HG02885 (cell line): Measurements from ENCODE around the gene ETV4.
"Not testable (repeated sequence)": the region's sequence is repeated elsewhere in the genome, so short reads cannot be mapped to it uniquely, and the experiment has no call there.

Source experiments
- ATAC-seq: cut with Tn5 transposase; IDR thresholded peaks from one replicate; pipeline ENCODE4 v1.9.1; 2021; ENCODE audit warnings: mild to moderate bottlenecking; ENCODE audit not compliant: unreplicated experiment, poor library complexity

ETV4 gene

DNA sequence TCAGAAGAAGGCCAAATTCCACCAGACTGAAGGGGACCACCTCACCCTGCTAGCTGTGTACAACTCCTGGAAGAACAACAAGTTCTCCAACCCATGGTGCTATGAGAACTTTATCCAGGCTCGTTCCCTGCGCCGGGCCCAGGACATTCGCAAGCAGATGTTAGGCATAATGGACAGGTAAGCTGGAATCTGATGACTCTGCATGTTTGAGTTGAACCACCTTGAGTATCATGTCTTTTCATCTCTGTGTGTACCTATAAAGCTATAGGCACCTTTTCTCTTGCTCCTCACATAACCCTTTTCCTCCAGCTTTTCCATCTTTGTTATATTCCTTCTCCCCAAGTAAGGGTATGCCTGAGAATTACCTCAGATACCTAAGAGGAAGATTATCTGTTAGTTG, 24.8 kb downstream of the ETV4 start:
- ATAC-seq = no peak

DNA sequence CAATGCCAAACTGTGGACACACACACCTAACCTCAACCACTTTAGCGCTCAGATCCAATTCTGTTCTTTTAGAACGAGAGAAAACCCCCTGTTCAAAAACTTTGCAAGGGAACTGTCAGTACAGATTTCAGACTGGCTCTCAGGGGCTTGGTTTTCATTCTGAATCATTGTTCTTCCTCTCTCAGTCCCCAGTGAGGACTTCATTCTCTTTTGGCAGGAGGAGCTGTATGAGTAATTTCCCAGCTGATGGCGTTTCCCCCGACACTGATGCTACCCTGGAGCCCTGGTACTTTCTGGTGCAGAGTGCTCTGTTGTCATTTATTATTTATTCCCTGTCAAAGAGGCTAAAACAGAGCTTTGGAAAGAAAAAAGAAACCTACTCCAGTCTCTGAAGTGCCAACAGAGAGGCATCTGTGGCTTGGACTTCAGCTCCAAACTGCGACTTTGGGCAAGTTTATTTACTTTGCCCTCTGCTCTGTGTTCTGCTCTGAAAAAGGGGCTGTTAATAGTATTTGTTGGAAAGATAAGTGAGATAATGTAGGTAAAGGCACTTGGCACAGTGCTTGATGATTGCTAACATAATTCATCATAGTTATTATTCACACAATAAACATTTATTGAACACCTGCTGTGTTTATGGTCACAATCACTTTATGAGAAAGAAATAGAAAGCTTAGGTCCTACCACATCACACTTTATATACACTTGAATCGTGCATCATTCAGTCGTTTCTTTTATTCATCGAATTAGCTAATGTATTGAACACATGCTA, 28.3 kb downstream of the ETV4 start:
- ATAC-seq = no peak

DNA sequence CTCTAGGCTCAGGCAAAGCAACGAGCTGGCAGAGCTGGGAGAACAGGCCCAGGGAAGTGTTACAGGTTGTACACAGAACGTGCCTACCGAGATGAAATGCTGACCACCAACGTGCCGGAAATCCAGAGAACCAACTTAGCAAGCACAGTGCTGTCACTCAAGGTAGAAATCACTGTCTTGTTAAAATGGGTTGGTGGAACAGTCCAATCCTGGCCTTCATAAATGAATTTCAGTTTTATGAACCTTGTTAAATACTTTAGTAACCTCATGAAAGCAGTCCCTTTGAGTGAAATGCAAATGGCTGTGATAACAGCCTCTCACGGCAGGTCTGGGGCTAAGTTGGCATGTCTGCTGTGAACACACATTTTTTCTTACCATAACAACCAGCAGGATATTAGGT, 29.0 kb downstream of the ETV4 start:
- no peak for ATAC-seq

DNA sequence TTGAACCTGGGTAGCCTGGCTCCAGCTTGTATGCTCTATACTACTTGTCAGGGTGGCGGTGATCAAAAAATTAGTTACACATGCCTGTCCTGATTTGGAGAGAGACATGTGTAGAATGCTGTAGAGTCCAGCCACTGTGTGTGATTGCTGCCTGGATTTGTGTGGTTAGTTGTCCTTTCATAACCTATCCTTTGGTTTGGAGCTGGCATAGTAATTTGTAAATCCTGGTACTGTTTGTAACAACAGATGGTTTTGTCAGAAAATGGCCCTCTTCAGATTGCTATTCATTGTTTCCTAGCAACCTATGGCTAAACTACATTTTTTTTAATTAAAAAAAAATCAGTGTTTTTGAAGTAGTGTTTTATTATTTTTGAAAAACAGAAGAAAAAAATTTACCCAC, 30.5 kb downstream of the ETV4 start:
- no peak for ATAC-seq

- not testable (repeated sequence) for ATAC-seq
Measured at GRCh38 chr17:43511199-43511598, 34.9 kb downstream of the ETV4 start.

DNA sequence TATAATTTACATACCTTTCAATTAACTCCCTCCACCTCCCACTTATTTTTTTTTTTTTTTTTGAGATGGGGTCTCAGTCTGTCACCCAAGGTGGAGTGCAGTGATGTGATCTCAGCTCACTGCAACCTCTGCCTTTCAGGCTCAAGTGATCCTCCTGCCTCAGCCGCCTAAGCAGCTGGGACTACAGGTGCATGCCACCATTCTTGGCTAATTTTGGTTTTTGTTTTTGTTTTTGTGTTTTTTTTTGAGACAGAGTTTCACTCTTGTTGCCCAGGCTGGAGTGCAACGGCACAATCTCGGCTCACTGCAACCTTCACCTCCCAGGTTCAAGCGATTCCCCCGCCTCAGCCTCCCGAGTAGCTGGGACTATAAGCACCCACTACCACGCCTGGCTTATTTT, 36.7 kb downstream of the ETV4 start:
- ATAC-seq = not testable (repeated sequence)

DNA sequence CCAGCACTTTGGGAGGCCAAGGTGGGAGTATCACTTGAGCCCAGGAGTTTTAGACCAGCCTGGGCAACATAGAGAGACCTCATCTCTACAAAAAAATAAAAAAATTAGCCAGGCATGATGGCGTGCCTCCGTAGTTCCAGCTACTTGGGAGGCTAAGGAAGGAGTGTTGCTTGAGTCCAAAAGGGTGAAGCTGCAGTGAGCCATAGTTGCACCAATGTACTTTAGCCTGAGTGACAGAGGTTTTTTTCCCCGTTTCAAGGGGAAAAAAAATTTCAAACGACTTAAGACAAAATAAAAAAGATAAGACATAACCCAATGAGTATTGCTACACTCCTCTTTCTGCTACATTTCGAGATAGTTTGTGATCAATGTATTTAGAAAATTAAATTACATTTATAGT, 55.5 kb downstream of the ETV4 start:
- no peak for ATAC-seq

DNA sequence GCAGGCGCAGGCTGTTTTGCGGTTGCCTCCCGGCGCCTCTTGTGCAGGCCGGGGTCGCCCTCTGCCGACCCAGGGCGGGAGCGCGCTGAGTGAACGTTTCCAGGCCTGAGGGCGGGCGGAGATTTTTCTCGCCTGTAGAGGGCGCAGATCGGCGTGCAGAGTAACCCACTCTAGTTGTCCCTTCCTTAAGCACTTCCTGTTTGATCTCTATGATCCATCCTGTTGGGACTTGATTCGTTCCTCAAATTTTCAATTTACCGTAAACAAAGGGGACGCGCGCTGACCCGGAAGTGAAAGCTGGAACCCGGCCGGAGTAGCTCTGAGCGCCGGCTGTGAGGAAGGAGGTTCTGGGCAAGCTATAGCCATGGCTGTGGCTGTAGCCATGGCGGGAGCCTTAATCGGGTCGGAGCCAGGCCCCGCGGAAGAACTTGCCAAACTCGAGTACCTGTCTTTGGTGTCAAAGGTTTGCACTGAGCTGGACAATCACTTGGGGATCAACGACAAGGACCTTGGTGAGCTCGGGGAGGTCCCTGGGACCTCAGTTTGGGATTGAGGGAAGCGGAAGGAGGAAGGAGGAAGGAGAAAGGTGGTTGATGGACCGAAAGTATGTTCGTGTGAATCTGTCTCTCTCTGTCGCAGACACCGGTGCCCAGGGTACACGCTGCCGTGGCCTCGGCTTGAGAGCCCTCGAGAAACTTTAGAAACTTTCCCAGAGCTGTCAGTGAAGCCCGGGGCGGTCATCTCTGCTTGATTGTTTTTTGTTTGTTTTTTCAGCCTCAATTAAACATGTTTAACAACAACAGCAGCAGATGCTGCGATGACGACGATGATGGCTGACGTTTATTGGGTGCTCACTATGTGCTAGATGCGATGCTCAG, 62.2 kb downstream of the ETV4 start, which contains the start of gene DHX8:
DHX8 (plus strand) TSS at position 302 of the 878 bp plus-strand sequence; CDS start at position 365, 63 bp downstream.
- peak; percentile 97 for ATAC-seq

- ATAC-seq = no peak
Measured at GRCh38 chr17:43482103-43483012, 63.8 kb downstream of the ETV4 start.

- ATAC-seq = no peak
Measured at GRCh38 chr17:43479948-43480347, 66.2 kb downstream of the ETV4 start.
